ENCODE measurements around the gene SEMG2.

SEMG2 gene

DNA sequence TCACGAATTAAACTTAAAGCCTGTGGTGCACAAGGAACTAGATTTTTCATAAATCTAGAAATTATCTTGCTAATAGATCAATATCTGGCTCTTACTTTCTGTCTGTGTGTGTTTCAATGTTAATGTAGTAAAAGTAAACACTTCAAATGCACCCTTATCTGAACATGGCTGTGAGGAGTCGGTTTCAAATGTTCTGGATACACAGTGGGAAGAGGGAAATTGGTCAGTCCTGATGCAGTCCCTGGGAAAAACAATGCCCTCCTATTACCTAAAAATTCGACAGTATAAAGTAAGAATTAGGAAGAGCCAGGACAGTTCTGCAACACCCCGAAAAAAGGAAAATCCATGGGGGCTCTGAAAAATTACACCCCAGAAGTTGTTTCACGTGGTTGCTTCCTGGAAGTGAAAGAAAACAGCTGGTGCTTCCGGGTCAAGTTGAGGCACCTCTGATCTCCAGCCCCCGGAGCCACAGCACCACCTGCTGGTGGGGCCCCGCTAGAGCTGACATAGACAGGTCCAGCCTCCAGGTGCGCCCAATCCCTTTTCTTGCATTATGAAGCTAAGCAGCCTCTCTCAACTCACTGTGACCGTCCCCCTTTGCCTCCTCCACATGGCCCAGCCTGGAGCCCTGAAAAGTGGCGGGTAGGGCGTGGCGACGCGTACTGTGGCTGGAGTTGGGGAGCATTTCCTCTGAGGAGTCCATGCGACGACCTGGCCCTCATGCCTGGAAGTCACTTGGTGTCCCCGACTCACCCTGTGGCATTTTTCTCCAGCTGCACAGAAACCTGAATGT is 8.3 kb downstream of the SEMG2 start:
- no peak overlapping the region for H3K4me3 ChIP-seq (ENCODE audit: low read depth, low read length)

DNA sequence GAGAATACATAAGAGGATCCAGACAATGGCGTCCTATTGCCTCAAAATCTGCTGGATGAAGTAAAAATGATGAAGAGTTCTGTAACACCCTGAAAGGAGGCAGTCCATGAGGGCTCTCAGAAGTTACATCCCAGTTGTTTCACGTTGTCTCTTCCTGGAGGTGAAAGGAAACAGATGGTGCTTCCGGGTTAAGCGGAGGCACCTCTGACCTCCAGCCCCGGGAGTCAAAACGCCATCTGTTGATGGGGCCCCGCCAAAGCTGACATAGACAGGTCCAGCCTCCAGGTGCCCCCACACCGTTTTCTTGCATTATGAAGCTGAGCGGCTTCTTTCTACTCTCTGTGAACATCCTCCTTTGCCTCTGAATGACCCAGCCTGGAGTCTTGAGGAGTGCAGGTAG is 9.5 kb downstream of the SEMG2 start:
- H3K4me3 ChIP-seq (ENCODE audit: low read depth, low read length), result no peak overlapping the region

DNA sequence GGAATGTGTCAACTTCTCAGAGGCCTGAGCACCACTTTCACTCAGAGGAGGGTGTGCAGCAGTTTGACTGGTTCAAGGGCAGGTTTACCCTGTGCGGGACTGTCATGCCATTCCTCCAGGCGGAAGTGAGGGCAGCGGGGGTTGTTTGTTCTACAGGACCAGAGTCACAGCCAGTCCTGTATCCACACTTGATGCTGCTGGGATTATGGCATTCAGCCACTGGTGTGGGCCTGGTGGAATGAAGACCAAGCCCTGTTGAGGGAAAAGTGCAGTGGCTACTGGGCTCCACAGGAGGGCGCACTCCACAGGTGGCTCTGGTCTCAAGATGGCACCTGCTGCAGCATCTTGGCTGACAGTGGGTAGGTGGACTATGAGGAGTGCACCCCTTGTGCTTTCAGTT is 14.8 kb downstream of the SEMG2 start:
- H3K4me3 ChIP-seq (ENCODE audit: low read depth, low read length), result no peak overlapping the region

DNA sequence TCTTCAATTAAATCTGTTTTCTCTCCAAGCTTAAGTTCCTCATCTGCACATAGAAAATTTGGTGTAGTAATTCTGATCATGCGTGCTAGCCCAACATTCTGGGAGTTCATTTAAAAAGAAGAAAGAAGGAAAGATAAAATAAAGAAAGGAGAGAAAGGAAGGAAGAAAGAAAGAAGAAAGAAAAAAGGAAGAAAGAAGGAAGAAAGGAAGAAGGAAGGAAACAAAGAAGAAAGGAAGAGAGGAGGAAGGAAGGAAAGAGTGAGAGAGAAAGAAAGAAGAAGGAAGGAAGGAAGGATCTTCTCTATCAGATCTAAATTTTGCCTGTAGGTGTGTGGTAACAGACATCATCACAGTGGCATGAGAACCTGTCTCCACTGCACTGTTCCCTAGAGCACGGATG is 17.0 kb downstream of the SEMG2 start:
- no peak overlapping the region for H3K4me3 ChIP-seq (ENCODE audit: low read depth, low read length)

DNA sequence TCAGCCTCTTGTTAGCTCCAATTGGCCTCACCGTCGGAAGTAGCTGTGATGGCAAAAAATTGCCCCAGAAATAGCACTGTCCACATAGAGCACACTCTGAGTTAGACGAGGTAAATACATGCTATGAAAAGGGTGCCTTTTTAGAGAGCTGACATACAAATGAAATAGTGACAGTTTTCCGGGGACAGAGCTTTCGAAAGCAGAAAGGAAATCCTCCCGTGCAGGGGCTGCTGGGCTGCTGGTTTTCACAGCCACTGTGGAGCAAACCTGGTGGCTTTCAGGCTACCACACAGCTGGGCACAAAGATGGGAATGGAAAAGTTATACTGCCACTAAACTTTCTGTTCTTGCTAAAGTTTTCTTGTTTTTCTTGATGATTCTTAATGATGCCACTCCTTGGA is 24.9 kb downstream of the SEMG2 start:
- no peak overlapping the region for H3K4me3 ChIP-seq (ENCODE audit: low read depth, low read length)

DNA sequence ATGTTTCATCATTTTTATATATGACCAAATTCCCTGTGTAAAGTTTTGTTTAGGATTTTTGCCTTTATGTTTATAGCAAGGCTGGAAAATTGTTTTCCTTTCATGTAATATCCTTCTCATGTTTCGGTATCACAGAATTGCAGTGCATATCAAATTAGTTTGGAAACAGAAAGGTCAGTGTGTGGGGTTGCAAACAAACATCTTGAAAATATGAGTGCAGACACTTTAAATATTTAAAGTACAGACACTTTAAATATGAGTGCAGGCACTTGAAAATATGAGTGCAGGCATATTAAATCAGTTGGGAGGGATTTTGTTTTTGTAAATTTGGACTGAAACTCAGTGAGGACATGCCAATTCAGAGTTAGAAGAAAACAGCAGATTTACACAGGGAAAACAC is 26.7 kb downstream of the SEMG2 start:
- no peak overlapping the region for H3K4me3 ChIP-seq (ENCODE audit: low read depth, low read length)

DNA sequence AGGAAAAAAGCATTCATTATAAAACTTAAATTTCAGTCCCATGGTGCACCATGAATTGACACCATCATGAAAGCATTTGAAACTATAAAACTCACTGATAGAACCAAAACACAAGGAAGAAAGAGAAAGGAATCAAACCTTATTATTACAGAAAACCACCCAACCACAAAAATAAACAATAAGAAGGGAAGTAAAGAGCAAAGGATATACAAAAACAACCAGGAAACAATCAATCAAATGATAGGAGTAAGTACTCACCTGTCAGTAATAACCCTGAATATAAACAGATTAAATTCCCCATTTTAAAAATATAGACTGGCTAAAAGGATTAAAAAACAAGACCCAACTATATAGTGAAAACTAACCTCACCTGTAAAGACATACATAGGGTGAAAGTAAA is 27.4 kb downstream of the SEMG2 start:
- H3K4me3 ChIP-seq (ENCODE audit: low read depth, low read length), result no peak overlapping the region

DNA sequence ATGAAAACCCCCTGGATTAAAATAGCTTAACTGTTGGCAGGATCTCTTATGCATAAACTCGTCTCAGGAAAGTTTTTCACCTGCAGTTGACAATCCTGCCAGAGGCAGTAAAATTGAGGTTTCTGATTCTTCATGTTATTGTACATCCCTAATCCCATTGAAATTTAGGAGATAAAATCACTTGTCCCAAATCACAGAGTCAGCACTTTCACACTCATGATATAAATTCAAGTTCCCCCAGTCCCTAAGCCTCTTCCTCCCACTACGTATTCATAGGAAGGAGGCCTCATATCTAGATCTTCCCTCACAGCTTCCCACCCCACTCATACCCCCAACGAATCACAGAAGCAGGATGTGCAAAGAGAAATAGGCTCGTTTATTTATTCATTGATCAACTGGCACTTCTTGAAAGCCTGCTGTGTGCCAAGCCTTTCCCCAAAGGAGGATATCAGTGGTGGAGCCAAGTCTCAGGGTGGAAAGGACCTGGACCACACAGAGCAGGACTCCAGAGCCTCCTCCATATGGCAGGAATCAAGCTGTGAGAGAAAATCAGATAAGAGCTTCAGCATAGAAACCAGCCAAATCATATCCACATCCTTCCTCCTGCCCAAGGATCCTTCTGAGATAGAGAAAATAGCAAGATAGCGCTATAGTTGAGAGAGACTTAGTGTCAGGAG is 30.8 kb downstream of the SEMG2 start:
- no peak overlapping the region for H3K4me3 ChIP-seq (ENCODE audit: low read depth, low read length)

DNA sequence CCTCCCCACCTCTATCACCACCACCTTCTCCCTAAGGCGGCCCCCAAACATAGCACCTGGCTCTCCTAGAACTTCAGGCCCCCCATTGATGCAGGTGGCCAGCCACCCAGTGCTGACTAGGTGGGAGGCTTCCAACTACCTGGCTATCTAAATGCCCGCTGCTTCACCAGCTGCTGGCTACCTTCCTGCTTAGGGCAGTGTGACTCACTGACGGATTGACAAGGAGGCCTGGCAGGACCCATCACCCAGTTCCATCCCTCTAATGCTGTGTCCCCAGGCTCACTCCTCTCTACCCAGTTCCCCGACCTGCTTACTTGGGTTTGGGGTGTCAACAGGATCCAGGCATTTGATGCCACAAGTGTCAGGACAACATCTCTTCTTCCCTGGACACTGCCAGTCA is 32.1 kb downstream of the SEMG2 start:
- H3K4me3 ChIP-seq (ENCODE audit: low read depth, low read length), result no peak overlapping the region

DNA sequence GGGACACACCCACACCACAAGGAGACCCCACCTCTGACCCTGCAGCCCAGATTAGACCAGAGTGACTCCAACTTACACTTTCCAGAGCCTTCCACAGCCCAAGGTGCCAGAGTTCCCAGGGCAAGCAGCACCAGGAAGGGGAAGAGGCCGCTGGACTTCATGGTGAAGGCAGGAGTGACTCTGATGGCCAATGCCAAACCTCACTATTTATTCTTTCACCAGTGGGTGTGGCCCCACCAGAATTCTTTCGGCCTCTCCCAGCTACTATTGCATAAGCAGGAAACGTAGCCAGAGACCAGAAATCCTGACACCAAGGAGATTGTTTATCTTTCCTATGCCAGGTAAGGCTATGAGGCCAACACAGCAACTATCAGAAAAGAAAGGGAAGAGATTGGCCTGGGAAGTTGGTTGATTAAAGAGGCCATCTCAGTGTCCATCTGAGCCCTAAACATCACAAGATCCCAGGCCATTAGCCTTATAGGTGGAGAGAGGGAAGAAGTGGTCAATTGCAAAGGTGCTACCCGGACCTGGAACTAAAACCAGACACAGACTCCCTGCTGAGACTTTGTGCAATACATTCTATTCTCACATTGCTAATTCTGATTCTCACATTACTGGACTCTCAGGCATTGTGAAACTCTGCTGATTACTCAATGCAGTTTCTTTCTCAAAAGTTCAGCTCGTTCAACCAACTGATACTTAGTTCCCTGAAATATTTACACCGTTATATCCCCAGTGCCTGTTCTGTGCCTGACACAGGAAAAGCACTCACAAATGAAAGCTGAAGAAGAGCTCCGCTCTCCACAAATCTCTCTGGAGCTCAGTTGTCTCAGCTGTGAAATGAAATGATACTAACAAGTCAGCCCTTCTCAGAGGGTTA is 33.5 kb downstream of the SEMG2 start, which contains the start of gene SLPI:
Gene SLPI (minus strand): TSS at position 182 of the 880 bp plus-strand sequence. CDS start 21 bp downstream, at position 161.
- no peak within 1 kb of the TSS for H3K4me3 ChIP-seq (ENCODE audit: low read depth, low read length)

DNA sequence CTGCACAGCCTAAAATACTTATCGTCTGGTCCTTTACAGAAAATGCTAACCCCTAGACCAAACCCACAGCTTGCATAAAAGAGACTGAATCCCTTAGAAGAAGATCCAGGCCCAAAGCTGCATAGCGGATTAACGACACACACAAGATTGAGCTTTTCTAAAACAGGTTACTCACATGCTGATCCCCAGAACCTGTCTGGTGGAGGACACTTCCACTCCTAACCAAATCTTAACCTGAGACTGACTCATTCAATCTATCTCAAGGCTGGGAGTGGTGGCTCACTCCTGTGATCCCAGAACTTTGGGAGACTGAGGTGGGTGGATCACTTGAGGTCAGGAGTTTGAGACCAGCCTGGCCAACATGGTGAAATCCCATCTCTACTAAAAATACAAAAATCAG is 36.0 kb downstream of the SEMG2 start:
- H3K4me3 ChIP-seq (ENCODE audit: low read depth, low read length), result no peak overlapping the region

DNA sequence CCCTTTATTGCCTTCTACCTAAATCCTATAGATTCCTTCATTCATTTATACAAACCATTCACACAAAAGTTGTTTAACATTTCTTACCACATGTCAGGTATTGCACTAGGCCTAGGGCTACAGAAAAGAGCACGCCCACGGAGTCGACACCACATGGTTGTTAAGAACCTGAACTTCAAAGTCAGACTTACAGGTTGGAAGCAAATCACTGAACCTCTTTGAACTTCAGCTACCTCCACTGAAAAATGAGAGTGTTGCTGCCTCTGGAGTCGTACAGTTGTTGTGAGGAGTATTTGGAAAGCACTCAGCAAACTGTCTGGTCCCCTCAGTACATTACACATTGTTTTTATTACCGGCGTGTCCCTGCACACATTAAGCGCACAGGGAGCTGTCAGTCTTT is 36.5 kb downstream of the SEMG2 start:
- H3K4me3 ChIP-seq (ENCODE audit: low read depth, low read length), result no peak overlapping the region

DNA sequence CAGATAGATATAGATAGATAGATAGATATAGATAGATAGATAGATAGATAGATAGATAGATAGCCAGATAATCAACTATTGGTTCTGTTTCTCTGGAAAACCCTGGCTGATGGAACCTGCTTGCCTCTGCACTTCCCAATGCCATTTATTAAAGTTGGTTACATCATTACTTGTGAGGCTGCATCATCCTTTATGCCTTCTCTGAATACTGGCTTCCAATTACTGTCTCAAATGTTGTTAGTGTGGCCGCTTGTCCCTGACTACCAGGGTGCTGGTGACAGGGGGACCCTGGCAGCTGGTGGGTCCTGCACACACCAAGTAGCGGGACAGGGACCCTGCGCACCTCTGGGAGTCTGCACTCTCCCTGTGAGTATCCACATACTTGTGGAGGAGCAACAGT is 37.1 kb downstream of the SEMG2 start:
- H3K4me3 ChIP-seq (ENCODE audit: low read depth, low read length), result no peak overlapping the region

DNA sequence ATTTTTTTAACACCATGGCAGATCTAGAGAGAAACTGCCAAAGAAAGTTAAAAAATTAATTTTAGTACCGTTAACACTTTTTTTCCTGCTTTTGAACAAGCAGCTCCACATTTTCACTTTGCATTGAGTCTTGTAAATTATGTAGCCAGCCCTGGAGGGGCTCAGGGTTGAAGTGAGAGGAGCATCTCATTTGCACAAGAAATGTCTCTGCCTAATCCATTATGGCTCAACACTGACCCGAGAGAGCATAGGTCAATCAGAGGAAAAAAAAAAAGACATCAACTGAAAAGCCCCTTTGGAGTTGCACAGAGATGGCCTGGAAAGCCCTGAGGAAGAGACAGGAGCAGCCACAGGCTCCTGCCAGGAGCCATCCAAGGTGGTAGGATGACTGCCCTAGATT is 37.5 kb downstream of the SEMG2 start:
- H3K4me3 ChIP-seq (ENCODE audit: low read depth, low read length), result no peak overlapping the region

DNA sequence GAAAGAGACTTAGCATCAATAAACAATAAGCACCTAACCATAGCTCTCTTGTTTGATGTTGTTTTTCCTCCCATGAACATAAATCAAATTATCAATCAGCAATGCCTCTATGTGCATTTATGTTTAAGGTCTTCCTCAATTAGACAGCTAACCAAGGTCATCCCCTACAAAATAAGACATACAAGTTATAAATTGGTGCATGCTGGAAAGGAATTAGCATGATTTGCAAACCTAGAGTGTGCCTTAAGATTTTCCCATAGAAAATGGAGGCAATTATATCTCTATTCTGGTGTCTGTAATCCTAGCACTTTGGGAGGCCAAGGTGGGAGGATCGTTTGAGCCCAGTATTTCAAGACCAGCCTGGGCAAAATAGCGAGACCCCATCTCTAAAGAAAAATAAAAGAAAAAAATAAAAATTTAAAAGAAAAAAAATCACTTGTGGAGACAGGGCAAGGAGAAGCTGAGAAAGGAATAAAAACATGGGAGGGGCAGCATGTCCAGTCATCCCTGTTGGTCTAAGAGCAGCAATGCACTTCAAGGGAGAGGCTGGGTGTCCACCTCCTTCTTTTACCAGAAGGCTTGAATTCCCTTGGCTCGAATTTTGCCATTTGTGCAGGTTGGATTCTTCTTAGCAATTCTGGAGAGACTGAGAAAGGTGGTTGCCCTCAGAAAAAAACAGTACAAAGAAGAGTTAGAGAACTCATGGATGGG is 42.5 kb downstream of the SEMG2 start:
- H3K4me3 ChIP-seq (ENCODE audit: low read depth, low read length), result no peak overlapping the region

DNA sequence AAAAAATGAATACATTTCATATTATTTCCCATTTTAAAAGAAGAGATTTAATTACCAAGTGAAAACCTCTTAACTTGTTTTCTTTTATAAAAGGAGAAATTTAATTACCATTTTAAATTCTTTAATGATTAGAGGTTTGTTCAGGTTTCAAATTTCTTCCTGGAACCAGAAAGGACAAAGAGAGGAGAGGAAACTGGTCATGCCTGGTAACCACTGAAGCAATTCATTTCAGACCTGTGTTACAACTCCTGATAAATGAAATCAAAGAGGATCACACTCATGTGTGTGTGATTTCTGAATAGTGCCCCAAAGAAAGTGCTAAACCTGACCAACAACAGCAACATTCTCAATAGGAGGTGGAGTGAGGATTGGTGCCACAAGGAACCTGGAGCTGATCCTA is 45.8 kb downstream of the SEMG2 start:
- no peak overlapping the region for H3K4me3 ChIP-seq (ENCODE audit: low read depth, low read length)

DNA sequence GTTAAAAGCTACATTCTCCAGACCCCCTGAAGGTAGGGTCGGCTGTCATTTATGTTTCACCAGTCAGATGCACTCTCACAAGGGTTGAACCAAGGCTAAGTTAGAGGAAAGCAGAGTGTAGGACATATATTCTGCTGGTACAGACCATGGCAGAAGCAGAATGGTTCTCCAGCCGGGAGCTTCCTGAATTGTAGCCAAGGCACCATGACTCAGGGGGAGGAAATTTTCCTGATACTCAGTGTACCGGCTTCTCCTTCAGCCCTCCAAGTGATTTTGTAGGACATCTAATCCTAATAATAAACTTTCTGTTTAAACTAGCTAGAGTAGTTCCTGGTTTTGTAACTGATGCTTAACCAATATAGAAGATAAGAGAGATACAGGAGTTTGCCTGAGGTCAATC is 47.4 kb downstream of the SEMG2 start:
- H3K4me3 ChIP-seq (ENCODE audit: low read depth, low read length), result no peak overlapping the region

DNA sequence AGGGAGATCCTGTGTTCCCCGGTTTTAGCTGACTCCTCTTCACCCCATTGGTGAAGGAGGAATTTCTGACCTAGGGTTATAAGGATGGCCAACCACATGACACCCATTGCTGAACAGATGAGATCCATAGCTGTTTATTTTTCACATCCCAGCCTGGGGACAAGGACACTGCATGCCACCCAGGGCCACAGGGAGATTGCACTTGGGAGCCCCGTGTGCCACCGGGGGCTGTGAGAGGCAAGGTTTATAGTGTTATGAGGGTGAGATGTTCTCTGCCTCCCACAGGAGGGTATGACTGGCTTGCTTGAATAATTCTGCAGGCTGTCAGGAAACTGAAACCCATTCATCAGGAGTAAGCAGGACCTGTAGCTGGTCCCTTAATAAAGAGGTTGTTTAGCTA is 47.9 kb downstream of the SEMG2 start:
- H3K4me3 ChIP-seq (ENCODE audit: low read depth, low read length), result no peak overlapping the region

DNA sequence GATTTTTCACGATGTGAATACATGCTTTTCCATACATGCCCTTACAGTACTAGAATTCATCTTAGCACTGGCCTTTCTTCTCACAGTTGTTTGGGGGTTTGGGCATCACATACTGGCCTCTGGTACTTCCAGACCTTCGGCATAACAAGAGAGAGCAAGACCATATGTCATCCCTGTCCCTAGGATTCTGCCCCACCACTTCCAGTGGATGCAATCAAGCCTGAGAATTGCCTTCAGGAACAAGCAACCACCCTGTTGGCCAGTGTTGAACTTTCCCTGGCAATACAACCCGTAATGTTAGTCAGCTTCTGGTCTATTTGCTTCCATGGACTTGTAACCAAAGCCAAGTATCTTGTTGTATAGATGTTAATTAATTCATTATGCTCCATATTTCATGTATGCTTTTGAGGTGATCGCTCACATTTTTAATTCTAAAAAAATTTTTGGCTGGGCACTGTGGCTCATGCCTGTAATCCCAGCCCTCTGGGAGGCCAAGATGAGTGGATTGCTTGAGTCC is 48.6 kb downstream of the SEMG2 start:
- H3K4me3 ChIP-seq (ENCODE audit: low read depth, low read length), result no peak overlapping the region

Data from iPS-11a (cell line).